Epithelial cell of proximal tubule (primary cell): Measurements from ENCODE around the gene CEP295NL. TPM values are rescaled to one million over a fixed set of nuclear protein-coding genes. Genes with fewer than 3 reads are reported as not detected.

Source experiments
- DNase-seq: peaks from one replicate; pipeline ENCODE4 v3.0.0-alpha.2; 2011; ENCODE audit warnings: low read depth
- H3K4me3 ChIP-seq: 2 replicates; pipeline ENCODE4 v1.5.1; 2011; ENCODE audit warnings: low read depth, mild to moderate bottlenecking, low read length
- total RNA-seq: library from RNA; depleted of rRNA; stranded (reverse); fragments of >200 nt; gene quantifications from 2 replicates; pipeline ENCODE4 v1.2.3, GENCODE V29; 2015
- TF ChIP-seq, protein P1 (sequence below): conservative IDR thresholded peaks from 2 replicates; pipeline ENCODE4 v1.5.1; 2012; ENCODE audit warnings: low read depth, mild to moderate bottlenecking, low read length

Gene CEP295NL
- total RNA-seq, 1 donor from 2014 or later = 0.29 TPM

GRCh38 chr17:78920528-78920927, 17.5 kb upstream of the CEP295NL start:
- no peak for DNase-seq
- TF ChIP-seq, protein P1, sequence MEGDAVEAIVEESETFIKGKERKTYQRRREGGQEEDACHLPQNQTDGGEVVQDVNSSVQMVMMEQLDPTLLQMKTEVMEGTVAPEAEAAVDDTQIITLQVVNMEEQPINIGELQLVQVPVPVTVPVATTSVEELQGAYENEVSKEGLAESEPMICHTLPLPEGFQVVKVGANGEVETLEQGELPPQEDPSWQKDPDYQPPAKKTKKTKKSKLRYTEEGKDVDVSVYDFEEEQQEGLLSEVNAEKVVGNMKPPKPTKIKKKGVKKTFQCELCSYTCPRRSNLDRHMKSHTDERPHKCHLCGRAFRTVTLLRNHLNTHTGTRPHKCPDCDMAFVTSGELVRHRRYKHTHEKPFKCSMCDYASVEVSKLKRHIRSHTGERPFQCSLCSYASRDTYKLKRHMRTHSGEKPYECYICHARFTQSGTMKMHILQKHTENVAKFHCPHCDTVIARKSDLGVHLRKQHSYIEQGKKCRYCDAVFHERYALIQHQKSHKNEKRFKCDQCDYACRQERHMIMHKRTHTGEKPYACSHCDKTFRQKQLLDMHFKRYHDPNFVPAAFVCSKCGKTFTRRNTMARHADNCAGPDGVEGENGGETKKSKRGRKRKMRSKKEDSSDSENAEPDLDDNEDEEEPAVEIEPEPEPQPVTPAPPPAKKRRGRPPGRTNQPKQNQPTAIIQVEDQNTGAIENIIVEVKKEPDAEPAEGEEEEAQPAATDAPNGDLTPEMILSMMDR = no peak
- H3K4me3 ChIP-seq = no peak overlapping the region

GRCh38 chr17:78919861-78920450, 17.0 kb upstream of the CEP295NL start:
- H3K4me3 ChIP-seq = no peak overlapping the region
- no peak for DNase-seq
- TF ChIP-seq, protein P1 = no peak

GRCh38 chr17:78918979-78919378, 16.0 kb upstream of the CEP295NL start:
- no peak overlapping the region for H3K4me3 ChIP-seq
- no peak for DNase-seq

DNA sequence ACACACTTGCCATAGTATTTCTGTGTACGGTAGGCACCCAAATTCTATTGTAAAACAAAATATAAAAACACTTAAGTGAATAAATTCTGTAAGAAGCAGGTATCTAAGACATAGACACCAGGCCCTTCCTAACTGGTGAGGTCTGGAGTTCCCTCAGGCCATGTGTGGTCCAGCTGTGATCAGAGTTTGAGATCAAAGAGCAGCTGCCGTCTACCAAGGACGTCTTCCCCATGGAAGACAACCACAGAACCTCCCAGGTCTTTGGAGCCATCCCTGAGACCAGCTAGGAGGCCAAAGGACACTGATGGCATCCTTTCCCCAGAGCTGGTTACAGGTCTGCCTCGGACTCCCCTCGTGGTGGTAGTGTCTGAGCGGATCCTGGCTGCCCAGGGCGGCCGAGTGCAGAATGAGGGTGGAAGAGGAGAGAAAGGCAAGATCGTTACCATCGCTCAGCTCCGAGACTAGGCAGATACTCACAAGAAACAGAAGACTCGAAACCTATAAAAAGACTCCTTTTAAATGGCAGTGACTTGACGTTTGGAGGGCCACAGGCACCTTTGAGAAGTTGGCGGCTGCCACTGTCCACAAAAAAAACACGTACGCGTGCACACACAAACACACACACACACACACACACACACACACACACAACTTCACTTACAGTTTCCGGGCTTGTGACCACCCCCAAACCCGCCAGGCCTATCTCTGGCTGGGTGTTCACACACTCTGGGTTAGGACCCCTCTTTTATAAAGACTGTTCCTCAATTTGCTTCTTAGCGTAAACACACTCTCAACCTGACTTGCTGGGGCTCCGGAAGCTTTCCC, 14.7 kb upstream of the CEP295NL start:
- DNase-seq = no peak
- TF ChIP-seq, protein P1 = no peak

More at GRCh38 chr17:78918979-78919378, 16.0 kb upstream of the CEP295NL start:
- TF ChIP-seq, protein P1 = no peak

DNA sequence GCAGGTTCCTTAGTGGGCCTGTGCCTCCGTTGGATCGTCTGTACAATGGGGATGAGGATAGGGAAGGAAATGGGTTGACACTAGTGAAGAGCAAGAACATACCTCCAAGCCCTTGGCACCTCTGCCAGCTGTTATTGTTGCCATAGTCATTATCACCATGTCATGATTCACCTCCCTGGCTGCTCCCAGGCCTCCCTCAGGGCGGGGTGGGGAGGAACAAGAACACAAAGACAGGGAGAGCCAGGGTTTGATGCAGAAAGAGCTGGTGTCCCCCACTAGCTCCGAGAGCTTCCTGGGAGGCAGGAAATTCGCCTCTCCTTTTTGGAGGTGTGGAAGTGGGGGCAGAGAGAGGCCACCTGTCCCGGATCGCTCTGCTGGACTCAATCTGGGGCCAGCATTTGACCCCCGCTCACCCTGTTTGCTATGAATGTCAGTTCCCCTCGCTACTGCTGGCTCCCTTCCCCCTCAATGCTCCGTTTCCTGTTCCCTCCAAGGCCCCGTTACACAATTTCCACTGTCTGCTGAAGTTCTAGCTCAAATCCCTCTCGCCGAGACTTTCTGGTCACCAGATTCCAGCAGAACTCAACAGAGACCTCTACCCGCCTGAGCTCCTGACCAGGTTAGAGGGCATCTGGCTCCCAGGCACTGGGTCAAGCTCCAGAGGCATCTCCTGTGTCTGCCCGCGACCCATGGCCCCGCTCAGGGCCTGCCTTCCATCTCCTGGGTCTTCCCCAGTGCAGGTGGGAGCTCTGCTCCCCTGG, 13.1 kb upstream of the CEP295NL start:
- no peak for DNase-seq
- no peak overlapping the region for H3K4me3 ChIP-seq
- TF ChIP-seq, protein P1 = no peak

More for the DNA sequence above, 14.7 kb upstream of the CEP295NL start:
- no peak overlapping the region for H3K4me3 ChIP-seq

- no peak for DNase-seq
- no peak overlapping the region for H3K4me3 ChIP-seq
- TF ChIP-seq, protein P1 = no peak
These were observed 10.1 kb upstream of the CEP295NL start for GRCh38 chr17:78913115-78913514.
